ENCODE results near the gene THUMPD1. TPM values are rescaled to one million over a fixed set of nuclear protein-coding genes. Genes with fewer than 3 reads are reported as not detected.

THUMPD1 gene
- polyA plus RNA-seq, 1 of the 3 experiments (the other 2 are of a cell fraction) = 24.8 TPM

DNA sequence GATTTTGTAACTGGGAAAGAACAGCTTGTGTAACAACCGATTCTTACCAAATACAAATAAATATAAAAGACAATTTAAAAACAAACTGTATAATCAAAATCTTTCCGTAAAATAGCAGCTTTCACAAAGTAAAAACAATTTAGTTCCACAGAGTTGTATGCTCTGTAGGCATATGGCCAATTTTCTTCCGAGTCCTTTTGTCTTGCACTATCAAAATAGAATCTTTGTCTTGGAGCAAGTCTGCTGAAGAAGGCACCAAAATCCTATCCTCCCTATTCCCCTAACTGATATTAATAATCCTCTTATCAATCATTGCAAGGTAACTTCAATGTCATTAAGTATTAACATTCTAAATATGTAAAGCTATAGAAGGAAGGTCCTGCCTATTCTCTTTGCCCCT, 7.6 kb downstream of the THUMPD1 start:
- Histone ChIP-seq H4K20me1 (ENCODE audit: insufficient read depth) (peaks cover 32% of the 10 kb centered on the region), H3F3A (replicated peaks; ENCODE audit: insufficient read depth) (no peaks in the 10 kb centered on the region), H3K9me2 (no peaks in the 10 kb centered on the region), H3K27me3 (ENCODE audit: insufficient read depth) (no peaks in the 10 kb centered on the region), H3K36me3 (replicated peaks in 1 of 2; ENCODE audit: control insufficient read depth in 1 of 2, insufficient read depth in 2 of 2, low read length in 1 of 2) (peaks cover 53 to 55% of the 10 kb centered on the region in 2 experiments), H3K9ac (no peak overlapping the region), H3K9me3 (no peaks in the 10 kb centered on the region), H3K27ac (ENCODE audit: low read depth in 2 of 2, low read length in 1 of 2) (no peak overlapping the region), H3K4me2 (no peak overlapping the region), H3K4me3 (ENCODE audit: low read depth in 2 of 2, low read length in 1 of 2) (no peak overlapping the region), H3K4me1 (ENCODE audit: control insufficient read depth in 1 of 2, insufficient read depth in 2 of 2, low read depth in 1 of 2, low read length in 1 of 2) (no peaks in the 10 kb centered on the region), H3K79me2 (ENCODE audit: insufficient read depth) (peaks cover 22% of the 10 kb centered on the region), H2AFZ (ENCODE audit: low read depth) (no peak overlapping the region)
- no peak for TF ChIP-seq EP300 (IDR thresholded peaks at IDR 0.05; ENCODE audit: borderline replicate concordance in 1 of 2, low read depth in 1 of 2, low read length in 1 of 2)
- TF ChIP-seq NRF1 (IDR thresholded peaks at IDR 0.05; ENCODE audit: low read depth, low read length) = no peak
- TF ChIP-seq, protein P1, sequence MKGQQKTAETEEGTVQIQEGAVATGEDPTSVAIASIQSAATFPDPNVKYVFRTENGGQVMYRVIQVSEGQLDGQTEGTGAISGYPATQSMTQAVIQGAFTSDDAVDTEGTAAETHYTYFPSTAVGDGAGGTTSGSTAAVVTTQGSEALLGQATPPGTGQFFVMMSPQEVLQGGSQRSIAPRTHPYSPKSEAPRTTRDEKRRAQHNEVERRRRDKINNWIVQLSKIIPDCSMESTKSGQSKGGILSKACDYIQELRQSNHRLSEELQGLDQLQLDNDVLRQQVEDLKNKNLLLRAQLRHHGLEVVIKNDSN (IDR thresholded peaks at IDR 0.05; ENCODE audit: borderline replicate concordance, low read depth) = no peak
- TF ChIP-seq MEF2A (IDR thresholded peaks at IDR 0.05; ENCODE audit: borderline replicate concordance, low read depth) = no peak
- no peak for TF ChIP-seq RCOR1 (IDR thresholded peaks at IDR 0.05; ENCODE audit: low read length)
- TF ChIP-seq EZH2phosphoT487 (IDR thresholded peaks at IDR 0.05; ENCODE audit: borderline replicate concordance, low read depth) = no peak
- no peak for TF ChIP-seq TEAD4 (IDR thresholded peaks at IDR 0.05; ENCODE audit: borderline replicate concordance, insufficient read depth)
- TF ChIP-seq YY1 (IDR thresholded peaks at IDR 0.05; ENCODE audit: low read depth) = no peak
- no peak for TF ChIP-seq MXI1 (IDR thresholded peaks at IDR 0.05; ENCODE audit: low read depth, low read length)
- no peak for DNase-seq
- 96% methylated on average over 3 of the region's 3 CpGs for WGBS (ENCODE audit: low lambda C conversion rate)
- ChIA-PET CTCF (interaction anchor here (1.2 kb wide), 1 partner anchor 12 kb away, joined by 4 read pairs; no protein-coding TSS in a partner anchor), POLR2A (no interaction called here)

DNA sequence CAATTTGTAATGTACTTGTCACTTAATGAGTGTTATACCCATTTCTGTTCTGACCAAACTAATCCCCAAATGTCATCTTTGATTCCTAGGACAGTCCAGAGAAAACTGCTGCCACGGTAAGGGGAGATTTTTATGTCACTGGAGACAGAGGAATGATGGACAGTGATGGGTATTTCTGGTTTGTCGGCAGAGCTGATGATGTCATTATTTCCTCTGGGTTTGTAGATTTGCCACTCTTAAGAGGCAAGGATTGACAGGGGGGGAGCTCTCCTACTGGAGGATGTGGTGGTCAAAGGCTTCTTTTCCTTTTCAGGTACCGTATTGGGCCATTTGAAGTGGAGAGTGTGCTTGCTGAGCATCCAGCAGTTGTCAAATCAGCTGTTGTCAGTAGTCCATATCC, 12.5 kb downstream of the THUMPD1 start:
- Histone ChIP-seq H3K4me3 (ENCODE audit: low read depth in 2 of 2, low read length in 1 of 2) (no peak overlapping the region), H2AFZ (ENCODE audit: low read depth) (no peak overlapping the region), H3K9me2 (no peaks in the 10 kb centered on the region), H3K79me2 (ENCODE audit: insufficient read depth) (no peaks in the 10 kb centered on the region), H3K27ac (ENCODE audit: low read depth in 2 of 2, low read length in 1 of 2) (no peak overlapping the region), H4K20me1 (ENCODE audit: insufficient read depth) (no peaks in the 10 kb centered on the region), H3K27me3 (ENCODE audit: insufficient read depth) (no peaks in the 10 kb centered on the region), H3F3A (replicated peaks; ENCODE audit: insufficient read depth) (no peaks in the 10 kb centered on the region), H3K9me3 (no peaks in the 10 kb centered on the region), H3K36me3 (replicated peaks in 1 of 2; ENCODE audit: control insufficient read depth in 1 of 2, insufficient read depth in 2 of 2, low read length in 1 of 2) (peaks cover 6% of the 10 kb centered on the region in 2 experiments), H3K4me2 (no peak overlapping the region), H3K9ac (no peak overlapping the region), H3K4me1 (ENCODE audit: control insufficient read depth in 1 of 2, insufficient read depth in 2 of 2, low read depth in 1 of 2, low read length in 1 of 2) (no peaks in the 10 kb centered on the region)
- POLR2A ChIA-PET = no interaction called here
- DNase-seq = no peak
- CTCF ChIA-PET = interaction anchor here (1.3 kb wide), 1 partner anchor 13 kb away, joined by 3 read pairs; no protein-coding TSS in a partner anchor
- WGBS (ENCODE audit: low lambda C conversion rate) = 56% methylated on average over 3 of the region's 3 CpGs
- no peak for TF ChIP-seq RXRA (IDR thresholded peaks at IDR 0.05; ENCODE audit: borderline replicate concordance, low read depth)
- no peak for TF ChIP-seq POLR2AphosphoS5 (IDR thresholded peaks at IDR 0.05; ENCODE audit: low read depth, low read length)

DNA sequence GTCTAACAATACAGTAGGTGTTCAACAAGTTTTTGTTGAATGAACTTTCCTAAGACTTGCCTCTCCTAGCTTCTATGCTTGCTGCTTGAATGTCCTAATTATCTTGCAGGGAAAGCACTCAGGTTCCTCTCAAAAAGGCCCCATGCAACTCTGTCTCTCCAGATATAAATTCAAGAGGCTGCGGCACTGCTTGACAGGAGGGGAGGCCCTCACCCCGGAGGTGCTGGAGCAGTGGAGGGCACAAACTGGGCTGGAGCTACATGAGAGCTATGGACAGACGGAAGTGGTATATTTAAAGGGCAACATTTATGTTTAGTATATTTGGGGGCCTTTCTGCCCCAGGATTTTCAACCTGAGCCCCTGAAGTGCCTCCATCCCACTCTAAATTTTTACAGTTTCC, 14.4 kb downstream of the THUMPD1 start:
- DNase-seq = no peak
- Histone ChIP-seq H3K9me2 (no peaks in the 10 kb centered on the region), H3K36me3 (replicated peaks in 1 of 2; ENCODE audit: control insufficient read depth in 1 of 2, insufficient read depth in 2 of 2, low read length in 1 of 2) (no peaks in the 10 kb centered on the region), H4K20me1 (ENCODE audit: insufficient read depth) (no peaks in the 10 kb centered on the region), H3K79me2 (ENCODE audit: insufficient read depth) (no peaks in the 10 kb centered on the region), H3K27ac (ENCODE audit: low read depth in 2 of 2, low read length in 1 of 2) (no peak overlapping the region), H2AFZ (ENCODE audit: low read depth) (no peak overlapping the region), H3K4me1 (ENCODE audit: control insufficient read depth in 1 of 2, insufficient read depth in 2 of 2, low read depth in 1 of 2, low read length in 1 of 2) (no peaks in the 10 kb centered on the region), H3K4me3 (ENCODE audit: low read depth in 2 of 2, low read length in 1 of 2) (no peak overlapping the region), H3K4me2 (no peak overlapping the region), H3F3A (replicated peaks; ENCODE audit: insufficient read depth) (no peaks in the 10 kb centered on the region), H3K9ac (no peak overlapping the region), H3K9me3 (no peaks in the 10 kb centered on the region), H3K27me3 (ENCODE audit: insufficient read depth) (no peaks in the 10 kb centered on the region)
- CTCF ChIA-PET = no interaction called here
- POLR2A ChIA-PET = no interaction called here
- 57% methylated on average over 2 of the region's 3 CpGs for WGBS (ENCODE audit: low lambda C conversion rate)
- TF ChIP-seq ELF1 (IDR thresholded peaks at IDR 0.05) (no peak), RAD21 (IDR thresholded peaks at IDR 0.05; ENCODE audit: low read length) (no peak), MXI1 (IDR thresholded peaks at IDR 0.05; ENCODE audit: low read depth, low read length) (no peak), TEAD4 (IDR thresholded peaks at IDR 0.05; ENCODE audit: borderline replicate concordance, insufficient read depth) (no peak), SMC3 (IDR thresholded peaks at IDR 0.05; ENCODE audit: low read depth, low read length) (no peak), EZH2phosphoT487 (IDR thresholded peaks at IDR 0.05; ENCODE audit: borderline replicate concordance, low read depth) (no peak)
- TF ChIP-seq, protein P2, sequence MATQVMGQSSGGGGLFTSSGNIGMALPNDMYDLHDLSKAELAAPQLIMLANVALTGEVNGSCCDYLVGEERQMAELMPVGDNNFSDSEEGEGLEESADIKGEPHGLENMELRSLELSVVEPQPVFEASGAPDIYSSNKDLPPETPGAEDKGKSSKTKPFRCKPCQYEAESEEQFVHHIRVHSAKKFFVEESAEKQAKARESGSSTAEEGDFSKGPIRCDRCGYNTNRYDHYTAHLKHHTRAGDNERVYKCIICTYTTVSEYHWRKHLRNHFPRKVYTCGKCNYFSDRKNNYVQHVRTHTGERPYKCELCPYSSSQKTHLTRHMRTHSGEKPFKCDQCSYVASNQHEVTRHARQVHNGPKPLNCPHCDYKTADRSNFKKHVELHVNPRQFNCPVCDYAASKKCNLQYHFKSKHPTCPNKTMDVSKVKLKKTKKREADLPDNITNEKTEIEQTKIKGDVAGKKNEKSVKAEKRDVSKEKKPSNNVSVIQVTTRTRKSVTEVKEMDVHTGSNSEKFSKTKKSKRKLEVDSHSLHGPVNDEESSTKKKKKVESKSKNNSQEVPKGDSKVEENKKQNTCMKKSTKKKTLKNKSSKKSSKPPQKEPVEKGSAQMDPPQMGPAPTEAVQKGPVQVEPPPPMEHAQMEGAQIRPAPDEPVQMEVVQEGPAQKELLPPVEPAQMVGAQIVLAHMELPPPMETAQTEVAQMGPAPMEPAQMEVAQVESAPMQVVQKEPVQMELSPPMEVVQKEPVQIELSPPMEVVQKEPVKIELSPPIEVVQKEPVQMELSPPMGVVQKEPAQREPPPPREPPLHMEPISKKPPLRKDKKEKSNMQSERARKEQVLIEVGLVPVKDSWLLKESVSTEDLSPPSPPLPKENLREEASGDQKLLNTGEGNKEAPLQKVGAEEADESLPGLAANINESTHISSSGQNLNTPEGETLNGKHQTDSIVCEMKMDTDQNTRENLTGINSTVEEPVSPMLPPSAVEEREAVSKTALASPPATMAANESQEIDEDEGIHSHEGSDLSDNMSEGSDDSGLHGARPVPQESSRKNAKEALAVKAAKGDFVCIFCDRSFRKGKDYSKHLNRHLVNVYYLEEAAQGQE (IDR thresholded peaks at IDR 0.05; ENCODE audit: low read depth, low read length) = no peak
- TF ChIP-seq, protein P3, sequence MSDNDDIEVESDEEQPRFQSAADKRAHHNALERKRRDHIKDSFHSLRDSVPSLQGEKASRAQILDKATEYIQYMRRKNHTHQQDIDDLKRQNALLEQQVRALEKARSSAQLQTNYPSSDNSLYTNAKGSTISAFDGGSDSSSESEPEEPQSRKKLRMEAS (IDR thresholded peaks at IDR 0.05; ENCODE audit: low read depth) = no peak
